ENCODE measurements around the gene DOCK1.

Gene DOCK1

GRCh38 chr10:127024685-127025435, 119.6 kb downstream of the DOCK1 start:
- no peaks in the 10 kb centered on the region for H3K79me2 ChIP-seq (ENCODE audit: insufficient read depth, low read length)
- H3K9me2 ChIP-seq (replicated peaks; ENCODE audit: low read depth, low read length) = no peaks in the 10 kb centered on the region
- H3K27me3 ChIP-seq (ENCODE audit: insufficient read depth, low read length, poor library complexity, severe bottlenecking) = no peaks in the 10 kb centered on the region
- no peak for TF ChIP-seq EZH2phosphoT487 (IDR thresholded peaks at IDR 0.05; ENCODE audit: borderline replicate concordance)
- TF ChIP-seq CTCF (conservative IDR thresholded peaks at IDR 0.05; ENCODE audit: low read length) = no peak
- peaks cover 6% of the 10 kb centered on the region; the same call in 1 of the 2 replicates for H3K9me3 ChIP-seq (ENCODE audit: insufficient read depth, low read depth, low read length)
- no peak overlapping the region for H3K9ac ChIP-seq (ENCODE audit: low read depth, low read length, poor library complexity, severe bottlenecking)
- H3K4me2 ChIP-seq (ENCODE audit: low read depth, low read length, poor library complexity, severe bottlenecking) = no peak overlapping the region
- no peaks in the 10 kb centered on the region for H3K36me3 ChIP-seq (ENCODE audit: insufficient read depth, low read length)
- no peak overlapping the region for H2AFZ ChIP-seq (ENCODE audit: low read length)
- H4K20me1 ChIP-seq (ENCODE audit: insufficient read depth, low read length, poor library complexity, severe bottlenecking) = no peaks in the 10 kb centered on the region
- H3K4me3 ChIP-seq (ENCODE audit: low read length, poor library complexity, severe bottlenecking) = no peak overlapping the region
- no peaks in the 10 kb centered on the region for H3K4me1 ChIP-seq (ENCODE audit: insufficient read depth, low read length, poor library complexity, severe bottlenecking)
- no peaks in the 10 kb centered on the region for H3F3A ChIP-seq (ENCODE audit: low read depth)

GRCh38 chr10:127027786-127028185, 122.6 kb downstream of the DOCK1 start:
- Histone ChIP-seq H3K27me3 (ENCODE audit: insufficient read depth, low read length, poor library complexity, severe bottlenecking) (no peaks in the 10 kb centered on the region), H3K4me3 (ENCODE audit: low read length, poor library complexity, severe bottlenecking) (no peak overlapping the region), H4K20me1 (ENCODE audit: insufficient read depth, low read length, poor library complexity, severe bottlenecking) (no peaks in the 10 kb centered on the region), H3K36me3 (ENCODE audit: insufficient read depth, low read length) (no peaks in the 10 kb centered on the region), H3K4me2 (ENCODE audit: low read depth, low read length, poor library complexity, severe bottlenecking) (no peak overlapping the region), H3K79me2 (ENCODE audit: insufficient read depth, low read length) (no peaks in the 10 kb centered on the region), H2AFZ (ENCODE audit: low read length) (no peak overlapping the region), H3K9me2 (replicated peaks; ENCODE audit: low read depth, low read length) (no peaks in the 10 kb centered on the region), H3F3A (ENCODE audit: low read depth) (no peaks in the 10 kb centered on the region), H3K4me1 (ENCODE audit: insufficient read depth, low read length, poor library complexity, severe bottlenecking) (no peaks in the 10 kb centered on the region), H3K9me3 (ENCODE audit: insufficient read depth, low read depth, low read length) (peaks cover 6% of the 10 kb centered on the region; the same call in 1 of the 2 replicates), H3K9ac (ENCODE audit: low read depth, low read length, poor library complexity, severe bottlenecking) (no peak overlapping the region)
- TF ChIP-seq EZH2phosphoT487 (IDR thresholded peaks at IDR 0.05; ENCODE audit: borderline replicate concordance) = no peak
- TF ChIP-seq CTCF (conservative IDR thresholded peaks at IDR 0.05; ENCODE audit: low read length) = no peak

- Histone ChIP-seq H3K9me2 (replicated peaks; ENCODE audit: low read depth, low read length) (no peaks in the 10 kb centered on the region), H3K9me3 (ENCODE audit: insufficient read depth, low read depth, low read length) (peaks cover 6% of the 10 kb centered on the region; the same call in 1 of the 2 replicates), H2AFZ (ENCODE audit: low read length) (no peak overlapping the region), H3K79me2 (ENCODE audit: insufficient read depth, low read length) (no peaks in the 10 kb centered on the region), H3F3A (ENCODE audit: low read depth) (no peaks in the 10 kb centered on the region), H3K4me1 (ENCODE audit: insufficient read depth, low read length, poor library complexity, severe bottlenecking) (no peaks in the 10 kb centered on the region), H3K4me2 (ENCODE audit: low read depth, low read length, poor library complexity, severe bottlenecking) (no peak overlapping the region), H3K9ac (ENCODE audit: low read depth, low read length, poor library complexity, severe bottlenecking) (no peak overlapping the region), H4K20me1 (ENCODE audit: insufficient read depth, low read length, poor library complexity, severe bottlenecking) (no peaks in the 10 kb centered on the region), H3K27me3 (ENCODE audit: insufficient read depth, low read length, poor library complexity, severe bottlenecking) (no peaks in the 10 kb centered on the region), H3K36me3 (ENCODE audit: insufficient read depth, low read length) (no peaks in the 10 kb centered on the region), H3K4me3 (ENCODE audit: low read length, poor library complexity, severe bottlenecking) (no peak overlapping the region)
- no peak for TF ChIP-seq EZH2phosphoT487 (IDR thresholded peaks at IDR 0.05; ENCODE audit: borderline replicate concordance)
- TF ChIP-seq CTCF (conservative IDR thresholded peaks at IDR 0.05; ENCODE audit: low read length) = no peak
These were observed 123.3 kb downstream of the DOCK1 start for GRCh38 chr10:127028556-127028955.
